ENCODE measurements around the gene ZXDA. TPM values are rescaled to one million over a fixed set of nuclear protein-coding genes. Genes with fewer than 3 reads are reported as not detected.
A peak's percentile ranks its signal among the peaks of the same experiment; 100 is the strongest.

The ZXDA gene
- total and polyA plus RNA-seq, 11 donors, result 0.53 to 6.3 (median 5.2) TPM

DNA sequence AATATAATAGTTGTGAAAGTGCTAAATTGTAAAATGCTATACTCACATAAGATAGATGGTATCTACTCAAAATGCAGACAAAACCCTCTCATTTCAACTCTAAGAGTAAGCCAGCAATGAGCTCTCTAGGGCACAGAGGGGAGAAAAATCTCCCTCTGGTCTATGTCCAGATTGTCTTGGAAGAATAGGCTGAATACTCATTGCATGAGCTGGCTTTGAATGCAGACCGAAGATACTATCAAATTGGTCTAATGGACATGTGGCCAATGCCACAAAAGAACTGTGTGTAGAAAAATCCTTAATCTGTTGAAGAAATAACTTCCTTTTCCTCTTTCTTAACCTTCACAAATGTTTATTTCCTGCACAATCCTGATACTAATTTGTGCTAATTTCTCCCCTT, 3.5 kb downstream of the ZXDA start:
- H3K27ac ChIP-seq, result peak overlapping the region in 10 of 12 donors; percentile 20 to 74 (median 54)
- intact Hi-C loops (cut with DNase I), result loop anchor here in 1 of 10 donors (10.0 kb wide), 1 partner anchor 1162 kb away; no protein-coding TSS in a partner anchor
- DNase-seq (no peak), ATAC-seq (no peak)
- H3K36me3 ChIP-seq, result no peaks in the 10 kb centered on the region
- peak overlapping the region in 8 of 12 donors; percentile 1 to 47 (median 20) for H3K4me3 ChIP-seq
- H3K4me1 ChIP-seq, result peaks cover 0 to 54% (median 5%) of the 10 kb centered on the region in 12 donors
- 11 to 41% (median 28%) methylated on average over 1 of the region's 1 CpG for WGBS, 4 donors
- no peak for TF ChIP-seq POLR2A (IDR thresholded peaks at IDR 0.05)
- TF ChIP-seq, protein P1, sequence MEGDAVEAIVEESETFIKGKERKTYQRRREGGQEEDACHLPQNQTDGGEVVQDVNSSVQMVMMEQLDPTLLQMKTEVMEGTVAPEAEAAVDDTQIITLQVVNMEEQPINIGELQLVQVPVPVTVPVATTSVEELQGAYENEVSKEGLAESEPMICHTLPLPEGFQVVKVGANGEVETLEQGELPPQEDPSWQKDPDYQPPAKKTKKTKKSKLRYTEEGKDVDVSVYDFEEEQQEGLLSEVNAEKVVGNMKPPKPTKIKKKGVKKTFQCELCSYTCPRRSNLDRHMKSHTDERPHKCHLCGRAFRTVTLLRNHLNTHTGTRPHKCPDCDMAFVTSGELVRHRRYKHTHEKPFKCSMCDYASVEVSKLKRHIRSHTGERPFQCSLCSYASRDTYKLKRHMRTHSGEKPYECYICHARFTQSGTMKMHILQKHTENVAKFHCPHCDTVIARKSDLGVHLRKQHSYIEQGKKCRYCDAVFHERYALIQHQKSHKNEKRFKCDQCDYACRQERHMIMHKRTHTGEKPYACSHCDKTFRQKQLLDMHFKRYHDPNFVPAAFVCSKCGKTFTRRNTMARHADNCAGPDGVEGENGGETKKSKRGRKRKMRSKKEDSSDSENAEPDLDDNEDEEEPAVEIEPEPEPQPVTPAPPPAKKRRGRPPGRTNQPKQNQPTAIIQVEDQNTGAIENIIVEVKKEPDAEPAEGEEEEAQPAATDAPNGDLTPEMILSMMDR (IDR thresholded peaks at IDR 0.05), result no peak
- no peaks in the 10 kb centered on the region for H3K27me3 ChIP-seq
- H3K9me3 ChIP-seq, result no peaks in the 10 kb centered on the region

- Histone ChIP-seq H3K36me3 (no peaks in the 10 kb centered on the region), H3K27me3 (peaks cover 0 to 2% (median 0%) of the 10 kb centered on the region in 9 donors), H3K9me3 (no peaks in the 10 kb centered on the region), H3K4me3 (peak overlapping the region in 9 of 12 donors; percentile 13 to 48 (median 31)), H3K27ac (peak overlapping the region in 11 of 12 donors; percentile 8 to 76 (median 56)), H3K4me1 (peaks cover 0 to 68% (median 8%) of the 10 kb centered on the region in 12 donors)
- ATAC-seq, result no peak
- 2 to 37% (median 20%) methylated on average over 2 of the region's 2 CpGs for whole genome bisulfite sequencing, 4 donors
- intact Hi-C loops (cut with DNase I), result loop anchor here in 1 of 10 donors (10.0 kb wide), 1 partner anchor 1160 kb away; no protein-coding TSS in a partner anchor
- DNase-seq, result no peak
- TF ChIP-seq, protein P1 (IDR thresholded peaks at IDR 0.05), result no peak
- TF ChIP-seq POLR2A (IDR thresholded peaks at IDR 0.05), result no peak
These were observed 5.1 kb downstream of the ZXDA start for GRCh38 chrX:57905141-57905540.

- Histone ChIP-seq H3K27ac (peak overlapping the region in 9 of 12 donors; percentile 2 to 74 (median 9)), H3K36me3 (no peaks in the 10 kb centered on the region)
These were observed 5.9 kb downstream of the ZXDA start for GRCh38 chrX:57904176-57904880.

DNA sequence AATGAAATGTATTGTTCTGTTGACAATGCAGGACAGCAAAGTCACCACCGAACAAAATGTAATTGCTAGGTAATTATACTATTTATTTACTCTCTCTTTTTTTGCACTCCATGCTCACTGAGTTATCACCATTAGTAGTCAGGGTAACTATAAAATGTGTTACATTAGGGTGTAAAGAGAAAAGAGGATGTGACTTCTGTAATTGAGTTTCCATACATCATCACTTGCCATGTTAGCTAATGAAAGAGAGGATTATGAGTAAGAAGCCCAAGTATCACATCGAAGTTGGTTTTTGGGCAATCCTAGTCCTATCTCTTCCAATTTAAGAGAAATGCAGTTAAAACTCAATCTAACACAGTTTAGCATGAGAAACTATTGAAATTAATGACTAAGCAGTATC, 7.6 kb downstream of the ZXDA start:
- TF ChIP-seq, protein P1 (IDR thresholded peaks at IDR 0.05), result no peak
- TF ChIP-seq POLR2A (IDR thresholded peaks at IDR 0.05), result no peak
- WGBS, 4 donors, result 59 to 81% (median 73%) methylated on average over 2 of the region's 2 CpGs
- Histone ChIP-seq H3K36me3 (no peaks in the 10 kb centered on the region), H3K27me3 (peaks cover 0 to 3% (median 0%) of the 10 kb centered on the region in 9 donors), H3K9me3 (no peaks in the 10 kb centered on the region), H3K4me3 (no peak overlapping the region), H3K27ac (peak overlapping the region in 1 of 12 donors; percentile 74), H3K4me1 (peaks cover 0 to 72% (median 10%) of the 10 kb centered on the region in 12 donors)
- ATAC-seq (no peak), DNase-seq (no peak)
- intact Hi-C loops (cut with DNase I), result loop anchor here in 1 of 10 donors (10.0 kb wide), 1 partner anchor 1158 kb away; no protein-coding TSS in a partner anchor

More at GRCh38 chrX:57904176-57904880, 5.9 kb downstream of the ZXDA start:
- Histone ChIP-seq H3K27me3 (peaks cover 0 to 3% (median 0%) of the 10 kb centered on the region in 9 donors), H3K9me3 (no peaks in the 10 kb centered on the region), H3K4me3 (no peak overlapping the region), H3K4me1 (peaks cover 0 to 74% (median 10%) of the 10 kb centered on the region in 12 donors)
- intact Hi-C loops (cut with DNase I), result loop anchor here in 1 of 10 donors (10.0 kb wide), 1 partner anchor 1160 kb away; no protein-coding TSS in a partner anchor
- ATAC-seq (no peak), DNase-seq (no peak)
- 77 to 87% (median 83%) methylated on average over 7 of the region's 7 CpGs for WGBS, 4 donors
- TF ChIP-seq, protein P1 (IDR thresholded peaks at IDR 0.05), result no peak
- TF ChIP-seq POLR2A (IDR thresholded peaks at IDR 0.05), result no peak
